SK-N-SH treated with all-trans-retinoic acid at 6 μM for 48 hours (cell line): ENCODE data around the gene NDUFS4.
"Not testable (repeated sequence)": the region's sequence is repeated elsewhere in the genome, so short reads cannot be mapped to it uniquely, and the experiment has no call there.

Experiments
- ATAC-seq: fragments of 200-7000 bp; cut with Tn5 transposase; 3 replicates; pipeline ENCODE4 v1.9.1; 2020; ENCODE audit warnings: mild to moderate bottlenecking, moderate library complexity
- ARNTL ChIP-seq: fragments of 450-650 bp; formaldehyde crosslinking; IDR thresholded peaks from 2 replicates; pipeline ENCODE4 v1.5.0; 2020; ENCODE audit warnings: low read depth, mild to moderate bottlenecking, moderate library complexity, borderline replicate concordance
- CREB5 ChIP-seq: fragments of 250-450 bp; sonication (Bioruptor Pico); IDR thresholded peaks from 2 replicates; pipeline ENCODE4 v1.5.1; 2020; ENCODE audit warnings: low read depth, mild to moderate bottlenecking, moderate library complexity
- CSDC2 ChIP-seq: fragments of 250-450 bp; sonication (Bioruptor Pico); IDR thresholded peaks from 2 replicates; pipeline ENCODE4 v1.5.0; 2020; ENCODE audit warnings: mild to moderate bottlenecking, moderate library complexity
- CSRNP3 ChIP-seq: fragments of 250-450 bp; sonication (Bioruptor Pico); IDR thresholded peaks from 2 replicates; pipeline ENCODE4 v1.5.1; 2021; ENCODE audit warnings: mild to moderate bottlenecking, moderate library complexity
- ISL1 ChIP-seq: fragments of 250-450 bp; sonication (Bioruptor Pico); IDR thresholded peaks from 2 replicates; pipeline ENCODE4 v2.1.2; 2022; ENCODE audit warnings: mild to moderate bottlenecking, moderate library complexity
- OSR1 ChIP-seq: fragments of 250-450 bp; sonication (Bioruptor Pico); IDR thresholded peaks from 2 replicates; pipeline ENCODE4 v1.8.0; 2022; ENCODE audit warnings: moderate library complexity, mild to moderate bottlenecking, inconsistent platforms
- PATZ1 ChIP-seq: fragments of 250-450 bp; sonication (Bioruptor Pico); IDR thresholded peaks from 2 replicates; pipeline ENCODE4 v1.8.0; 2020; ENCODE audit warnings: mild to moderate bottlenecking, moderate library complexity, borderline replicate concordance
- POU6F1 ChIP-seq: fragments of 250-450 bp; sonication (Bioruptor Pico); IDR thresholded peaks from 2 replicates; pipeline ENCODE4 v1.8.0; 2021; ENCODE audit warnings: low read depth, mild to moderate bottlenecking, moderate library complexity, borderline replicate concordance
- RARB ChIP-seq: fragments of 250-450 bp; sonication (Bioruptor Pico); IDR thresholded peaks from 2 replicates; pipeline ENCODE4 v1.8.0; 2021; ENCODE audit warnings: mild to moderate bottlenecking, moderate library complexity
- SNAI2 ChIP-seq: fragments of 250-450 bp; sonication (Bioruptor Pico); IDR thresholded peaks from 2 replicates; pipeline ENCODE4 v1.5.0; 2020; ENCODE audit warnings: mild to moderate bottlenecking, moderate library complexity
- TOX ChIP-seq: fragments of 250-450 bp; sonication (Bioruptor Pico); IDR thresholded peaks from 2 replicates; pipeline ENCODE4 v1.8.0; 2021; ENCODE audit warnings: mild to moderate bottlenecking, moderate library complexity, borderline replicate concordance
- TSHZ2 ChIP-seq: fragments of 250-450 bp; sonication (Bioruptor Pico); IDR thresholded peaks from 2 replicates; pipeline ENCODE4 v1.5.0; 2020; ENCODE audit warnings: mild to moderate bottlenecking, moderate library complexity
- ZC3H10 ChIP-seq: fragments of 250-450 bp; sonication (Bioruptor Pico); IDR thresholded peaks from 2 replicates; pipeline ENCODE4 v1.5.1; 2021; ENCODE audit warnings: mild to moderate bottlenecking, moderate library complexity
- ZFP3 ChIP-seq: fragments of 250-450 bp; sonication (Bioruptor Pico); IDR thresholded peaks from 2 replicates; pipeline ENCODE4 v1.5.0; 2020; ENCODE audit warnings: mild to moderate bottlenecking, moderate library complexity
- ZFP30 ChIP-seq: fragments of 450-650 bp; formaldehyde crosslinking; IDR thresholded peaks from 2 replicates; pipeline ENCODE4 v1.5.0; 2022; ENCODE audit warnings: mild to moderate bottlenecking, moderate library complexity
- ZNF565 ChIP-seq: fragments of 450-650 bp; formaldehyde crosslinking; conservative IDR thresholded peaks from 2 replicates; pipeline ENCODE4 v1.5.0; 2020; ENCODE audit warnings: low read depth, mild to moderate bottlenecking, moderate library complexity
- ZNF70 ChIP-seq: fragments of 450-650 bp; formaldehyde crosslinking; IDR thresholded peaks from 2 replicates; pipeline ENCODE4 v1.5.0; 2020; ENCODE audit warnings: mild to moderate bottlenecking, moderate library complexity
- ZNF8 ChIP-seq: fragments of 450-650 bp; formaldehyde crosslinking; IDR thresholded peaks from 2 replicates; pipeline ENCODE4 v1.5.0; 2020; ENCODE audit warnings: mild to moderate bottlenecking, moderate library complexity

Gene NDUFS4

GRCh38 chr5:53547226-53547625 lies 13.2 kb upstream of the NDUFS4 start (continued):
- no peak for TF ChIP-seq POU6F1 (CRISPR knock-in tag)
- TF ChIP-seq CSRNP3 (CRISPR knock-in tag) = no peak
- no peak for TF ChIP-seq ZNF8 (CRISPR knock-in tag)

- not testable (repeated sequence) for ATAC-seq
These were observed 11.9 kb upstream of the NDUFS4 start for GRCh38 chr5:53548501-53548900.

- TF ChIP-seq OSR1 (CRISPR knock-in tag) (no peak), ISL1 (CRISPR knock-in tag) (no peak), ZNF70 (no peak), ZFP30 (no peak), RARB (no peak)
- ATAC-seq = no peak
These were observed 10.6 kb upstream of the NDUFS4 start for GRCh38 chr5:53549792-53550191.

- TF ChIP-seq CREB5 (CRISPR knock-in tag) (no peak), ZNF8 (CRISPR knock-in tag) (no peak), ZC3H10 (CRISPR knock-in tag) (no peak), PATZ1 (CRISPR knock-in tag) (no peak), ARNTL (CRISPR knock-in tag) (no peak), ZFP3 (CRISPR knock-in tag) (no peak), ZNF70 (no peak), CSDC2 (CRISPR knock-in tag) (no peak), TSHZ2 (CRISPR knock-in tag) (no peak), OSR1 (CRISPR knock-in tag) (no peak), ISL1 (CRISPR knock-in tag) (no peak)
- ATAC-seq = no peak
These were observed 7.9 kb upstream of the NDUFS4 start for GRCh38 chr5:53552561-53552960.

- no peak for ATAC-seq
- TF ChIP-seq ISL1 (CRISPR knock-in tag) (no peak), RARB (no peak), POU6F1 (CRISPR knock-in tag) (no peak), CSRNP3 (CRISPR knock-in tag) (no peak), OSR1 (CRISPR knock-in tag) (no peak), TOX (CRISPR knock-in tag) (no peak), ZNF565 (CRISPR knock-in tag) (no peak), ZFP3 (CRISPR knock-in tag) (no peak), SNAI2 (no peak)
These were observed 6.0 kb upstream of the NDUFS4 start for GRCh38 chr5:53554444-53554843.
